ENCODE results near the gene PEAK3. TPM values are rescaled to one million over a fixed set of nuclear protein-coding genes. Genes with fewer than 3 reads are reported as not detected.

The PEAK3 gene
- total RNA-seq, 2 donors from 2014 or later: 1.0 to 2.3 TPM

DNA sequence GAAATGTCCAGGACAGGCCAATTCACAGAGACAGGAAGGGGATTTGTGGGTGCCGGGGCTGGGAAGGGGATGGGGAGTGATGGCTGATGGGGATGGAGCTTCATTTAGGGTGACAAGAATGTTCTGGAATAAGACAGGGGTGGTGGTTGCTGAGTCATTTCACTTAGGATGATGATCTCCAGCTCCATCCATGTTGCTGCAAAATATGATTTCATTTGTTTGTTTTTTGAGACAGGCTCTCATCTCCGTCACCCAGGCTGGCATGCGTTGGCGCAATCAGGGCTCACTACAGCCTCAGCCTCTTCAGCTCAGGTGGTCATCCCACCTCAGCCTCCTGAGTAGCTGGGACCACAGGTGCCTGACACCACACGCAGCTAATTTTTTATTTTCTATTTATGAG is 22.6 kb downstream of the PEAK3 start:
- no peak for DNase-seq
- intact Hi-C loops (cut with DNase I): no loop called here
- ATAC-seq: no peak

DNA sequence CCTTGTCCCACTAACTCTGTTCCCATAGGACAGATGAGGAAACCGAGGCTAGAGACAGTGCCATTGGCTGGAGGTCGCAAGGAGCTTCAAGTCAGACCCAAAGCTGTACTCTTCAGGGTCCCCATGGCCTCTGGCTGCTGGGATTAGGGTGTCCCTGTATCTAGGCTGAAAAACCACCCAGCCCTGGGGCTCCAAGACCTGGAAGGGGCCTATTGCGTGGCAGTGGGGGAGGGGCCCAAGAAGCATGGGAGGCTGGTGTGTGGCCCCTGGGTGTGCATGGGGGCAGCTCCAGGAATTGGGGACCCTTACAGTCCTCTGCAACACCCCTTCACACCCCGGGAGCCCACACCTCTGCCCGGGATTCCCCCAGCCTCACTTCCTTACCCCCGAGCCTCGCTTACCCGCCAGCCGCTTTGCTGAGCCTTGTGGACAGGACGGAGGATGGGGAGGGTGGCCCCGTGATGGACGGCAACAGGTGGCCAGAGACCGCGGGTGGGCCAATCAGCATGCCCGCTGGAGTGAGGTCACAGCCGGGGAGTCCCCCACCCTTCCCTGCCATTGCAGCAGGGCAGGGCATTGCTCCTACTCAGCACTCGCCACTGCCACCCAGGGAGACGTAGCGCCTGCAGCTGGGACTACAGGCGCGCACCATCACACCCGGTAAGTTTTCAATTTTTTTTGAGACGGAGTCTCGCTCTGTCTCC is 25.8 kb downstream of the PEAK3 start, which contains the start of gene JSRP1:
JSRP1 (minus strand) TSS at position 436 of the 704 bp plus-strand sequence. CDS start 1,103 bp downstream, outside the sequence.
- intact Hi-C loops (cut with DNase I): no loop called here
- no peak for DNase-seq
- no peak for ATAC-seq

GRCh38 chr19:2255112-2255845 is 26.7 kb downstream of the PEAK3 start:
- no peak for ATAC-seq
- intact Hi-C loops (cut with DNase I): no loop called here

GRCh38 chr19:2254064-2254872 is 27.7 kb downstream of the PEAK3 start:
- intact Hi-C loops (cut with DNase I): no loop called here
- DNase-seq (peak; percentile 37), ATAC-seq (no peak)

More at GRCh38 chr19:2255112-2255845, 26.7 kb downstream of the PEAK3 start:
- no peak for DNase-seq

DNA sequence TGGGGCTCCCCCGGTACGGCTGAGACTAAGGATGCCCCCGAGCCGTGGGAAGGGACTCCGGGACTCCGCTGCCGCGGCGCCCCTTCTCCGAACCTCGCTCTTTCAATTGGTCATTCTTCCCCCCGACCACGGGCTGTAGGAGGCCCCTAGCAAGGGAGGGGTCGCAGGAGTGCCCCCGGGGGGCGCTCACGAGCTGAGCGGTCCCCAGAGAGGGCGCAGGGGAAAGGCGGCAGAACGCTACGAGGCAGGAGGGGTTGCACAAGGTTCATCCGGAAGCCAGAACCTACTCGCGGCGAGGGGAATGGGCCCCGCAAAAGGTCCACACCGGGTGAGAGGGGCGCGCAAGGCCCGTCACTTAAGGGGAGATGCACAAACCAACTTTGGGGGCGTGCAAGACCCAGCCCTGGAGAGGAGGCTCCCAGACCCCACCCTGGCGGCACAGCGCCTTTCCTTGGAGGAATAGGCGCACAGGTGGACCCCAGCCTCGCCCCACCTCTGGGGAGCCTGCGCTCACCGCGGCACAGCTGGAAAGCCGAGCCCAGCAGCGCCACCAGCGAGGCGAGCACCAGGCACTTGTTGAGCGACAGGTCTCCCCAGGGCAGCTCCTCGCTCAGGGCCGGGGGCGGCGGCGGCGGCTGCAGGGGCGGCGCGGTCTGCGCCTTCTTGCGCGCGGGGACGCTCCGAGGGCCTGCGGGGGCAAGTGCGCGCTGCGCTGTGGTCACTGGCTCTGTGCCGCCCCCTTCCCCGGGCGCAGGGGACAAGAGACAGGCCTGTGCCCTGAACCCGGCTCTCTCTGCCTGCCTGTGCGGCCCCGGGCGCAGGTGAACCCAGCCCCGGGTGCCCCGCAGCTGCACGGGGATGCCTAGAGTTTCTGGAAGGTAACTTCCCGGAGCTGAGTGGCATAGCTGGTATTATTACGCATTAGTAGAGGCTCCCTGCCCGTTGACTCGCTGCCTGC is 28.6 kb downstream of the PEAK3 start:
- intact Hi-C loops (cut with DNase I): no loop called here
- ATAC-seq (no peak), DNase-seq (no peak)

DNA sequence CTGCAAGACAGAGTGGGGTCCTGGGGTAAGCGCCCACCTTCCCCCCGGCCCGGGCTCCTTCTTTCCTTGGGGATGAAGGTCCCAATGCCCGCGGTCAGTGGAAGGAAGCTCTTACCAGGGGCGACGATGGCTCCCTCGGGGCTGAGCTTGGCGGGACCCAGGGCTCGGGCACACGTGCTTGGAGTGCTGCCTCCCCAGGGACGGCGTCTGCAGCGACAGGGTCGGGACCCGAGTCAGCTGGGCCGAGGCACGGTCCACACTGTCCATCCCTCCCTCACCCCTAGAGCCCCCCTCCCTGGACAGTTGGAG is 29.2 kb downstream of the PEAK3 start:
- no peak for ATAC-seq
- intact Hi-C loops (cut with DNase I): no loop called here
- no peak for DNase-seq

DNA sequence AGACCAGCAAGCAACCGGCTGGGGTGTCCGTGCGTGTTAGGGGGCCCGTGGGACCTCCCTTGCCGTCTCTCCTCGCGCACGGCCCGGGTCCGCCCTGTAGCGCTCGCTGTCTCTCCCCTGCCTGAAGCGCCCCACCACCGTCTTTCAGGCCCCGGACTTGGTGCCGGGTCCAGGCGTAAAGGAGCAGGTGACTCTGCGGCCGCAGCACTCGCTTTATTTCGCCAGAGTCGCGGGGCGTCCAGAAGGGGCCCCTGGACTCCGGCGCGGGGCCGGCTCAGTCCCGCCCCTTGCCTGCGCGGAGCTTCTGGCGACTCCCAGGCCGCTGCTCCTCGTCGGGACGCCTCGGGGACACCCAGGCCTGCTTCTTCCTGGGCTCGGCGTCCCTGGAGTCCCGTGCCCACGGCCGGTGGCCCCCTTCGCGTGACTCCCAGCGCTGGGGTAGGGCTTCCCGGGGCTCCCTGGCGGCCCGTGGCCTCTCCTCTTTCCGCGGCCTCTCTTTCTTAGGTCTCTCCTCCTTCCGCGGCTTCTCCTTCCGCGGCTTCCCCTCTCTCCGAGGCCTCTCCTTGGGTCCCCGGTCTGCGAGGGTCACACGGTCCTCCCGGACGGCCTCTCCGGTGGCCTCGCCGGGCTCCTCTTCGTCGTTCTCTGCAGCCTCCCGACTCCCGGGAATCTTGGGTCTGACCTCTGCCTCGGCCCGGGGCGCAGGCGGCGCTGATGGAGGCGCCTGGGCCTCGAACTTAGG is 29.7 kb downstream of the PEAK3 start:
- DNase-seq (peak; percentile 7), ATAC-seq (no peak)
- intact Hi-C loops (cut with DNase I): no loop called here

DNA sequence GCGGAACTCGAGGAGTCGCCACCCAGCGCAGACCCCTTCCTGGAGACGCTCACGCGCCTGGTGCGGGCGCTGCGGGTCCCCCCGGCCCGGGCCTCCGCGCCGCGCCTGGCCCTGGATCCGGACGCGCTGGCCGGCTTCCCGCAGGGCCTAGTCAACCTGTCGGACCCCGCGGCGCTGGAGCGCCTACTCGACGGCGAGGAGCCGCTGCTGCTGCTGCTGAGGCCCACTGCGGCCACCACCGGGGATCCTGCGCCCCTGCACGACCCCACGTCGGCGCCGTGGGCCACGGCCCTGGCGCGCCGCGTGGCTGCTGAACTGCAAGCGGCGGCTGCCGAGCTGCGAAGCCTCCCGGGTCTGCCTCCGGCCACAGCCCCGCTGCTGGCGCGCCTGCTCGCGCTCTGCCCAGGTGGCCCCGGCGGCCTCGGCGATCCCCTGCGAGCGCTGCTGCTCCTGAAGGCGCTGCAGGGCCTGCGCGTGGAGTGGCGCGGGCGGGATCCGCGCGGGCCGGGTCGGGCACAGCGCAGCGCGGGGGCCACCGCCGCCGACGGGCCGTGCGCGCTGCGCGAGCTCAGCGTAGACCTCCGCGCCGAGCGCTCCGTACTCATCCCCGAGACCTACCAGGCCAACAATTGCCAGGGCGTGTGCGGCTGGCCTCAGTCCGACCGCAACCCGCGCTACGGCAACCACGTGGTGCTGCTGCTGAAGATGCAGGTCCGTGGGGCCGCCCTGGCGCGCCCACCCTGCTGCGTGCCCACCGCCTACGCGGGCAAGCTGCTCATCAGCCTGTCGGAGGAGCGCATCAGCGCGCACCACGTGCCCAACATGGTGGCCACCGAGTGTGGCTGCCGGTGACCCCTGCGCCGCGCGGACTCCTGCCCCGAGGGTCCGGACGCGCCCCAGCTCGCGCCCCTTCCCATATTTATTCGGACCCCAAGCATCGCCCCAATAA is 30.6 kb downstream of the PEAK3 start:
- ATAC-seq (no peak), DNase-seq (peak; percentile 17)
- intact Hi-C loops (cut with DNase I): no loop called here

GRCh38 chr19:2250766-2251105 is 31.2 kb downstream of the PEAK3 start:
- intact Hi-C loops (cut with DNase I): no loop called here
- ATAC-seq: no peak
- DNase-seq: peak; percentile 7

DNA sequence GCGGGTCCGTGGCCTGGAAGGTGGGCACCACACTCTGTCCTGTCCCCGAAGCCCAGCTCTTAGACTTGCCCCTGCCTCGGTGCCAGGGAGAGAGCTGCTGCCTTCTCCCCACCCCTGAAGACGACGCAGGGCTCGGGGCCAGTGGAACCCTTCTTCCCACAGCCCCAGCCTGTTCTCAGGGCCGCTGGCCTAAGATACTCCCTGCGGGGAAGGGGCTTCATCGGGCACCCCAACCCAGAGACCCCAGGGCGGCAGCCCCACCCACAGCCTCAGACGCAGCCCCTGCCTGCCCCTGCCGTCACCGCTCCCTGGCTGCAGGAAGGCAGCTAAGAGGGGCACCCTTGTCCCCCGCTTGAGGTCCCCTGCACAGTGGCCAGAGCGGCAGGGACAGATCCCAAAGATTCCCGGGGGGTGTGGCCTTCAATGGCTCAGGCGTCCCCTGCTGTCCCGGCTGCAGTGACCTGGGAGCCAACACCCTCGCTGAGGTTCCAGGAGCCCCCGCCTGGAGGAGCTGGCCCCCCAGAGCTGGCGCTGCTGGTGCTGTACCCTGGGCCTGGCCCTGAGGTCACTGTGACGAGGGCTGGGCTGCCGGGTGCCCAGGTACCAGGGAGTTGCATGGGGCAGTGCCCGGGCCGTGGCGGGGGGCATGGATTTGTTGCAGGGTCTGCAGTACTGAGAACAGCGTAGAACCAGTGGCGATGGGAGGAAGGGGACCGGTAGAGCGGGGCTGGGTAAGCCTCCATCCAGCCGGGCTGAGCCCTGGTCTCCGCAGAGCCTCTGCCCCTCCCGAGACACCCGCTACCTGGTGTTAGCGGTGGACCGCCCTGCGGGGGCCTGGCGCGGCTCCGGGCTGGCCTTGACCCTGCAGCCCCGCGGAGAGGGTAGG is 31.9 kb downstream of the PEAK3 start:
- DNase-seq: peak; percentile 40
- intact Hi-C loops (cut with DNase I): no loop called here
- peak in 1 of 2 donors; percentile 3 for ATAC-seq

- intact Hi-C loops (cut with DNase I): no loop called here
- DNase-seq: peak; percentile 21
- ATAC-seq: no peak
These were observed 32.7 kb downstream of the PEAK3 start, which contains the start of gene AMH for GRCh38 chr19:2249010-2249866. Gene AMH (plus strand): TSS chr19:2249323. CDS start chr19:2249333, 10 bp downstream.

DNA sequence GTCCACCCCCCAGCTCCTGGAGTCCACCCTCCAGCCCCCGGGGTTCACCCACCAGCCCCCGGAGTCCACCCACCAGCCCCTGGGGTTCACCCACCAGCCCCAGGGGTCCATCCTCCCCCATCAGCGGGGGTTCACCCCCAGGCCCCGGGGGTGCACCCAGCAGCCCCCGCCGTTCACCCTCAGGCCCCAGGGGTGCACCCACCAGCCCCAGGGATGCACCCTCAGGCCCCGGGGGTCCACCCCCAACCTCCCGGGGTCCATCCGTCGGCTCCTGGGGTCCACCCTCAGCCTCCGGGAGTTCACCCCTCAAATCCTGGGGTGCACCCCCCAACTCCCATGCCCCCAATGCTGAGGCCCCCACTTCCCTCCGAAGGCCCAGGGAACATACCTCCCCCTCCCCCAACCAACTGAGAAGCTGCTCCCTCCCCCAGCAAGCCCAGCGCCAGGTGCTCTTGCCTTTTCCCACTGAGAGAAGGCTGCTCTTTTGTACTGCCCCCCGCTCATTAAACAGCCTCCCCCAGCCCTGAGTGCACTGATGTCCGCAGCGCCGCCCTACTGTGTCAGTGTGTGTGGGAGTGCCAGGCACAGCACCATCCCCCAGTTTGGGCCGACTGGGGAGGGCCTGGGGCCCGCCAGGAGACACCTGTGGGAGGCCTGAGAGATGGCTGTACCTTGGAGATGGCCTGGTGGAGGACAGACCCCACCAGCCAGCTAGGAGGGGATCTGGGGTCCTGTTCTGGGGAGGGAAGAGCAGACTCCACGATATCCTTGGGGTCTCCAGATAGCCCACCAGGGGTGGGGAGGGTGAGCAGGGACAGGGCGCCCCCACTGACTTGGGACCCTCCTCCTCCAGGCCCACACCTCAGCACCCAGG is 33.6 kb downstream of the PEAK3 start:
- peak; percentile 18 for DNase-seq
- intact Hi-C loops (cut with DNase I): no loop called here

GRCh38 chr19:2247433-2248101 is 34.4 kb downstream of the PEAK3 start:
- ATAC-seq: no peak
- intact Hi-C loops (cut with DNase I): no loop called here
- peak; percentile 18 for DNase-seq

More for the DNA sequence above, 33.6 kb downstream of the PEAK3 start:
- no peak for ATAC-seq
